H9 (cell line): ENCODE results near the gene TPRG1. TPM values are rescaled to one million over a fixed set of nuclear protein-coding genes. Genes with fewer than 3 reads are reported as not detected.

ENCODE experiments used
- DNase-seq: peaks from one replicate; pipeline ENCODE4 v3.0.0-alpha.2; 2017
- H2AFZ ChIP-seq: one replicate; pipeline ENCODE4 v1.6.1; 2013; ENCODE audit warnings: mild to moderate bottlenecking, low read length, control low read depth, moderate library complexity
- H2AK5ac ChIP-seq: 2 replicates; pipeline ENCODE4 v1.6.1; 2013; ENCODE audit warnings: low read length, control low read depth, mixed read lengths; ENCODE audit not compliant: insufficient read length
- H2BK120ac ChIP-seq: one replicate; pipeline ENCODE4 v1.6.1; 2013; ENCODE audit warnings: low read depth, mild to moderate bottlenecking, low read length, control low read depth, inconsistent platforms; ENCODE audit not compliant: poor library complexity, severe bottlenecking
- H2BK12ac ChIP-seq: 2 replicates; pipeline ENCODE4 v1.6.1; 2013; ENCODE audit warnings: low read length, control low read depth, mixed read lengths, low read depth; ENCODE audit not compliant: insufficient read length
- H2BK15ac ChIP-seq: 2 replicates; pipeline ENCODE4 v1.6.1; 2013; ENCODE audit warnings: low read depth, low read length, control low read depth
- H2BK20ac ChIP-seq: one replicate; pipeline ENCODE4 v1.6.1; 2013; ENCODE audit warnings: low read depth, mild to moderate bottlenecking, low read length, control low read depth, inconsistent platforms; ENCODE audit not compliant: poor library complexity, severe bottlenecking
- H2BK5ac ChIP-seq: 2 replicates; pipeline ENCODE4 v1.6.1; 2013; ENCODE audit warnings: low read length, control low read depth, mixed read lengths; ENCODE audit not compliant: insufficient read length
- H3K14ac ChIP-seq: 2 replicates; pipeline ENCODE4 v1.6.1; 2013; ENCODE audit warnings: low read length, control low read depth; ENCODE audit not compliant: insufficient read depth
- H3K18ac ChIP-seq: 2 replicates; pipeline ENCODE4 v1.6.1; 2013; ENCODE audit warnings: low read depth, mild to moderate bottlenecking, mixed read lengths, low read length, control low read depth; ENCODE audit not compliant: insufficient read length
- H3K23ac ChIP-seq: 2 replicates; pipeline ENCODE4 v1.6.1; 2013; ENCODE audit warnings: low read length, control low read depth, mixed read lengths, low read depth; ENCODE audit not compliant: insufficient read length
- H3K23me2 ChIP-seq: 2 replicates; pipeline ENCODE4 v1.6.1; 2013; ENCODE audit warnings: low read depth, mild to moderate bottlenecking, mixed read lengths, low read length, control low read depth; ENCODE audit not compliant: insufficient read length, poor library complexity, severe bottlenecking
- H3K27ac ChIP-seq: 2 replicates; pipeline ENCODE4 v1.5.1; 2013; ENCODE audit warnings: low read length, control low read depth, mixed read lengths, low read depth; ENCODE audit not compliant: insufficient read length
- H3K27me3 ChIP-seq: 2 replicates; pipeline ENCODE4 v1.6.1; 2013; ENCODE audit warnings: low read length, control low read depth, inconsistent platforms; ENCODE audit not compliant: insufficient read depth
- H3K4ac ChIP-seq: 2 replicates; pipeline ENCODE4 v1.6.1; 2013; ENCODE audit warnings: low read depth, mild to moderate bottlenecking, control low read depth, inconsistent platforms, low read length, moderate library complexity
- H3K4me1 ChIP-seq: 2 replicates; pipeline ENCODE4 v1.6.1; 2013; ENCODE audit warnings: low read length, control low read depth, inconsistent platforms; ENCODE audit not compliant: insufficient read depth
- H3K4me2 ChIP-seq: 2 replicates; pipeline ENCODE4 v1.6.1; 2013; ENCODE audit warnings: low read length, control low read depth, mixed read lengths; ENCODE audit not compliant: insufficient read length, insufficient read depth
- H3K56ac ChIP-seq: 2 replicates; pipeline ENCODE4 v1.6.1; 2013; ENCODE audit warnings: low read depth, mild to moderate bottlenecking, mixed read lengths, low read length, control low read depth; ENCODE audit not compliant: insufficient read length
- H3K79me1 ChIP-seq: 2 replicates; pipeline ENCODE4 v1.6.1; 2013; ENCODE audit warnings: low read depth, mild to moderate bottlenecking, moderate library complexity, low read length, control low read depth, inconsistent platforms; ENCODE audit not compliant: insufficient read depth, poor library complexity, severe bottlenecking
- H3K79me2 ChIP-seq: 2 replicates; pipeline ENCODE4 v1.6.1; 2013; ENCODE audit warnings: low read length, control low read depth, inconsistent platforms; ENCODE audit not compliant: insufficient read depth
- H3K9ac ChIP-seq: 2 replicates; pipeline ENCODE4 v1.6.1; 2013; ENCODE audit warnings: low read length, control low read depth, mixed read lengths; ENCODE audit not compliant: insufficient read length; ENCODE audit errors: extremely low read depth
- H3K9me3 ChIP-seq: one replicate; pipeline ENCODE4 v1.6.1; 2013; ENCODE audit warnings: low read depth, low read length, inconsistent platforms; ENCODE audit not compliant: control insufficient read depth
- H3T11ph ChIP-seq: one replicate; pipeline ENCODE4 v1.6.1; 2013; ENCODE audit warnings: mild to moderate bottlenecking, low read length, control low read depth, inconsistent platforms
- H4K20me1 ChIP-seq: one replicate; pipeline ENCODE4 v1.6.1; 2013; ENCODE audit not compliant: control insufficient read depth, insufficient read length, insufficient read depth
- H4K5ac ChIP-seq: 2 replicates; pipeline ENCODE4 v1.6.1; 2013; ENCODE audit warnings: low read depth, mild to moderate bottlenecking, mixed read lengths, low read length, control low read depth; ENCODE audit not compliant: insufficient read length
- H4K8ac ChIP-seq: replicated peaks from 2 replicates; pipeline ENCODE4 v1.6.1; 2013; ENCODE audit warnings: low read length, control low read depth, mixed read lengths, low read depth; ENCODE audit not compliant: insufficient read length
- H4K91ac ChIP-seq: 2 replicates; pipeline ENCODE4 v1.6.1; 2013; ENCODE audit warnings: low read depth, mild to moderate bottlenecking, moderate library complexity, mixed read lengths, low read length, control low read depth; ENCODE audit not compliant: insufficient read length
- H3K27ac Mint-ChIP-seq, 3 experiments: 2 replicates in 2 of 3; 3 replicates in 1 of 3; pipeline ENCODE4 v1.8.0; 2020 to 2021; ENCODE audit warnings: mixed read lengths in 3 of 3, mild to moderate bottlenecking in 1 of 3, moderate library complexity in 1 of 3
- H3K27me3 Mint-ChIP-seq: 2 replicates; pipeline ENCODE4 v1.8.0; 2021; ENCODE audit warnings: low read depth, mild to moderate bottlenecking, moderate library complexity, mixed read lengths
- H3K36me3 Mint-ChIP-seq, 3 experiments: 2 replicates in 2 of 3; 3 replicates in 1 of 3; pipeline ENCODE4 v1.8.0; 2020 to 2021; ENCODE audit warnings: low read depth in 3 of 3, mixed read lengths in 3 of 3; ENCODE audit not compliant: insufficient read depth in 1 of 3
- H3K4me1 Mint-ChIP-seq, 2 experiments: 2 replicates each; pipeline ENCODE4 v1.8.0; 2020; ENCODE audit warnings: mixed read lengths in 2 of 2
- H3K4me3 Mint-ChIP-seq, 2 experiments: 2 replicates in 1 of 2; 3 replicates in 1 of 2; pipeline ENCODE4 v1.8.0; 2020 to 2021; ENCODE audit warnings: mild to moderate bottlenecking in 2 of 2, mixed read lengths in 2 of 2, moderate library complexity in 1 of 2
- H3K9me3 Mint-ChIP-seq, 2 experiments: 2 replicates in 1 of 2; 3 replicates in 1 of 2; pipeline ENCODE4 v1.8.0; 2020; ENCODE audit warnings: mild to moderate bottlenecking in 2 of 2, mixed read lengths in 2 of 2, moderate library complexity in 1 of 2
- CTCF ChIP-seq: fragments of 200-600 bp; sonication (generic); conservative IDR thresholded peaks from 3 replicates; pipeline ENCODE4 v1.8.0; 2021; ENCODE audit warnings: antibody characterized with exemption, mild to moderate bottlenecking
- WGBS: extraction: QIAGEN DNeasy Blood & Tissue Kit; methylation state at CpG from one replicate; pipeline ENCODE4 v1.1.7; 2013; ENCODE audit warnings: missing lambda C conversion rate, low lambda C conversion rate, mixed read lengths; ENCODE audit not compliant: insufficient read length; ENCODE audit errors: extremely low coverage; 5-methylcytosine and 5-hydroxymethylcytosine counted together
- total RNA-seq: library from RNA; stranded (reverse); gene quantifications from 2 replicates; pipeline ENCODE4 v1.2.1, GENCODE V29; 2021

TPRG1 gene
- total RNA-seq, 1 experiment from 2014 or later, result 0.66 TPM

- no peak overlapping the region for H3K23ac ChIP-seq
- no peak overlapping the region for H3K27ac Mint-ChIP-seq
Observed at GRCh38 chr3:189340680-189341460, 169.1 kb downstream of the TPRG1 start.

More at GRCh38 chr3:189340680-189341460, 169.1 kb downstream of the TPRG1 start:
- Histone ChIP-seq H3K4ac (no peak overlapping the region), H3K79me2 (no peaks in the 10 kb centered on the region), H3T11ph (no peak overlapping the region), H3K4me2 (no peak overlapping the region), H3K23me2 (no peaks in the 10 kb centered on the region), H3K79me1 (no peaks in the 10 kb centered on the region), H4K20me1 (no peaks in the 10 kb centered on the region), H2BK5ac (no peak overlapping the region), H3K14ac (no peak overlapping the region), H4K8ac (no peak overlapping the region), H2BK20ac (no peak overlapping the region), H2BK120ac (no peak overlapping the region), H2AK5ac (no peak overlapping the region), H4K91ac (no peak overlapping the region), H3K27ac (no peak overlapping the region), H3K4me1 (no peaks in the 10 kb centered on the region), H2BK15ac (no peak overlapping the region), H3K9ac (no peak overlapping the region), H3K56ac (no peak overlapping the region), H3K18ac (no peak overlapping the region), H3K27me3 (no peaks in the 10 kb centered on the region), H4K5ac (no peak overlapping the region), H3K9me3 (no peaks in the 10 kb centered on the region), H2AFZ (no peak overlapping the region), H2BK12ac (no peak overlapping the region)
- H3K4me3 Mint-ChIP-seq, result no peak overlapping the region
- no CpG with 5 or more reads among the region's 7 CpGs for WGBS
- 0 out of 2 replicates have a peak, but pooled peaks cover 1% of the 10 kb centered on the region for H3K27me3 Mint-ChIP-seq
- H3K4me1 Mint-ChIP-seq, result peaks cover 3 to 5% of the 10 kb centered on the region in 2 experiments; a peak in 2 of 4 replicates
- H3K36me3 Mint-ChIP-seq, result no peaks in the 10 kb centered on the region
- peak; percentile 46 for DNase-seq
- peak; percentile 64 for TF ChIP-seq CTCF
- no peaks in the 10 kb centered on the region for H3K9me3 Mint-ChIP-seq
